CD4-positive, alpha-beta T cell (primary cell): ENCODE results near the gene ARHGEF5. TPM values are rescaled to one million over a fixed set of nuclear protein-coding genes. Genes with fewer than 3 reads are reported as not detected.

Source experiments
- ATAC-seq: fragments of 200-7000 bp; cut with Tn5 transposase; one replicate; pipeline ENCODE4 v1.10.0; 2022; ENCODE audit warnings: mild to moderate bottlenecking; ENCODE audit not compliant: poor library complexity
- CTCF ChIA-PET: fragments of 350-600 bp; sonication (Branson Sonifier 250); formaldehyde crosslinking; loops from one replicate; lab custom pipeline; 2021; ENCODE audit warnings: antibody characterized with exemption, inconsistent platforms; lab: Charles Lee
- POLR2A ChIA-PET: fragments of 350-600 bp; sonication (Branson Sonifier 250); formaldehyde crosslinking; loops from one replicate; lab custom pipeline; 2021; ENCODE audit warnings: antibody characterized with exemption, inconsistent platforms; lab: Charles Lee
- DNase-seq, 14 experiments: peaks; one replicate each; pipeline ENCODE4 v3.0.0-alpha.2; 2013 to 2020; ENCODE audit warnings: mixed read lengths in 2 of 14
- H3K27ac ChIP-seq, 2 donors: one replicate each; pipeline versions ENCODE4 v1.5.1 to v1.7.0; 2013; ENCODE audit warnings: low read length in 2 of 2, low read depth in 1 of 2, mild to moderate bottlenecking in 1 of 2
- H3K27me3 ChIP-seq, 2 experiments: 1 replicate in 1 of 2; 2 replicates in 1 of 2; pipeline versions ENCODE4 v1.6.1 to v1.7.0; 2013; ENCODE audit warnings: low read length in 2 of 2, control low read depth in 1 of 2, mild to moderate bottlenecking in 1 of 2, moderate library complexity in 1 of 2; ENCODE audit not compliant: insufficient read depth in 2 of 2, control insufficient read depth in 1 of 2
- H3K36me3 ChIP-seq: one replicate; pipeline ENCODE4 v1.6.1; 2013; ENCODE audit warnings: low read length, control low read depth; ENCODE audit not compliant: insufficient read depth
- H3K4me1 ChIP-seq: one replicate; pipeline ENCODE4 v1.6.1; 2013; ENCODE audit warnings: low read length, control low read depth; ENCODE audit not compliant: insufficient read depth
- H3K4me3 ChIP-seq: one replicate; pipeline ENCODE4 v1.5.1; 2013; ENCODE audit warnings: mild to moderate bottlenecking, low read length, moderate library complexity
- H3K9me3 ChIP-seq, 2 experiments: 1 replicate in 1 of 2; 2 replicates in 1 of 2; pipeline versions ENCODE4 v1.6.1 to v1.7.0; 2013; ENCODE audit warnings: low read length in 2 of 2, mild to moderate bottlenecking in 2 of 2, control low read depth in 1 of 2, moderate library complexity in 1 of 2; ENCODE audit not compliant: control insufficient read depth in 1 of 2, insufficient read depth in 1 of 2
- H3K27ac Mint-ChIP-seq: one replicate; pipeline ENCODE4 v1.8.0; 2020; ENCODE audit warnings: mixed read lengths
- H3K27me3 Mint-ChIP-seq: one replicate; pipeline ENCODE4 v1.8.0; 2021; ENCODE audit warnings: mixed read lengths
- H3K36me3 Mint-ChIP-seq: one replicate; pipeline ENCODE4 v1.8.0; 2021; ENCODE audit warnings: low read depth, mixed read lengths
- H3K4me1 Mint-ChIP-seq: one replicate; pipeline ENCODE4 v1.8.0; 2021; ENCODE audit warnings: low read depth, mixed read lengths
- H3K4me3 Mint-ChIP-seq: one replicate; pipeline ENCODE4 v1.8.0; 2020; ENCODE audit warnings: mild to moderate bottlenecking, mixed read lengths
- H3K9me3 Mint-ChIP-seq: one replicate; pipeline ENCODE4 v1.8.0; 2020; ENCODE audit warnings: mixed read lengths
- intact Hi-C, 2 experiments: fragments of 100-400 bp; cut with DNase I in 1 of 2; cut with micrococcal nuclease in 1 of 2; formaldehyde crosslinking; loops; one replicate each; pipeline versions ENCODE4 v1.15.1 to v1.9.0; 2023 to 2025; cut with DNase I, micrococcal nuclease
- total RNA-seq, 174 experiments: library from RNA in 2 of 174; stranded (reverse) in 2 of 174; gene quantifications; one replicate each; pipeline ENCODE4 v1.2.3 and lab custom pipeline; 2021 to 2026
- TF ChIP-seq, protein P1 (sequence below): fragments of 200-600 bp; IDR thresholded peaks from one replicate; pipeline ENCODE4 v1.8.0; 2022; ENCODE audit warnings: antibody characterized with exemption, mild to moderate bottlenecking

The ARHGEF5 gene
- total RNA-seq, 2 experiments from 2014 or later: 7.9 to 9.0 TPM

DNA sequence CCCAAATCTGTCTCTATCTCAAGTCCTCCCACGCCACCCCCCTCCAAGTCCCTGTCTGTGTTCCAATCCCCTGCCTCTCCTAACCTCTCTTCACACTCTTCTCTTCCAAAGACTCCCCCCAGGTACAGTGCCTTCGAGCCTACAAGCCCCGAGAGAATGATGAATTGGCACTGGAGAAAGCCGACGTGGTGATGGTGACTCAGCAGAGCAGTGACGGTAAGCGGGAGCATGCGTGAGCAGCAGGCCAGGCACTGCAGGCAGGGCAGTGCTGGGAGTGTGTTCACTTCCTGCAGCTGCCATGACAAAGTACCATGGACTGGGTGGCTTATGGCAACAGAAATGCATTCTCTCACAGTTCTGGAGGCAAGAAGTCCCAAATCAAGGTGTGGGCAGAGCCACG, 23.4 kb downstream of the ARHGEF5 start:
- TF ChIP-seq, protein P1, sequence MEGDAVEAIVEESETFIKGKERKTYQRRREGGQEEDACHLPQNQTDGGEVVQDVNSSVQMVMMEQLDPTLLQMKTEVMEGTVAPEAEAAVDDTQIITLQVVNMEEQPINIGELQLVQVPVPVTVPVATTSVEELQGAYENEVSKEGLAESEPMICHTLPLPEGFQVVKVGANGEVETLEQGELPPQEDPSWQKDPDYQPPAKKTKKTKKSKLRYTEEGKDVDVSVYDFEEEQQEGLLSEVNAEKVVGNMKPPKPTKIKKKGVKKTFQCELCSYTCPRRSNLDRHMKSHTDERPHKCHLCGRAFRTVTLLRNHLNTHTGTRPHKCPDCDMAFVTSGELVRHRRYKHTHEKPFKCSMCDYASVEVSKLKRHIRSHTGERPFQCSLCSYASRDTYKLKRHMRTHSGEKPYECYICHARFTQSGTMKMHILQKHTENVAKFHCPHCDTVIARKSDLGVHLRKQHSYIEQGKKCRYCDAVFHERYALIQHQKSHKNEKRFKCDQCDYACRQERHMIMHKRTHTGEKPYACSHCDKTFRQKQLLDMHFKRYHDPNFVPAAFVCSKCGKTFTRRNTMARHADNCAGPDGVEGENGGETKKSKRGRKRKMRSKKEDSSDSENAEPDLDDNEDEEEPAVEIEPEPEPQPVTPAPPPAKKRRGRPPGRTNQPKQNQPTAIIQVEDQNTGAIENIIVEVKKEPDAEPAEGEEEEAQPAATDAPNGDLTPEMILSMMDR: no peak
- ATAC-seq (no peak), DNase-seq (no peak)
- Histone ChIP-seq H3K36me3 (peaks cover 15% of the 10 kb centered on the region), H3K9me3 (peaks cover 0 to 4% of the 10 kb centered on the region in 2 experiments), H3K4me3 (no peak overlapping the region), H3K27ac (no peak overlapping the region), H3K4me1 (no peaks in the 10 kb centered on the region), H3K27me3 (no peaks in the 10 kb centered on the region)
- Mint-ChIP-seq H3K4me1 (no peaks in the 10 kb centered on the region), H3K36me3 (peaks cover 25% of the 10 kb centered on the region), H3K4me3 (no peak overlapping the region), H3K27me3 (no peaks in the 10 kb centered on the region), H3K9me3 (no peaks in the 10 kb centered on the region), H3K27ac (no peak overlapping the region)
- CTCF ChIA-PET: no interaction called here
- POLR2A ChIA-PET: no interaction called here
- intact Hi-C loops: no loop called here

DNA sequence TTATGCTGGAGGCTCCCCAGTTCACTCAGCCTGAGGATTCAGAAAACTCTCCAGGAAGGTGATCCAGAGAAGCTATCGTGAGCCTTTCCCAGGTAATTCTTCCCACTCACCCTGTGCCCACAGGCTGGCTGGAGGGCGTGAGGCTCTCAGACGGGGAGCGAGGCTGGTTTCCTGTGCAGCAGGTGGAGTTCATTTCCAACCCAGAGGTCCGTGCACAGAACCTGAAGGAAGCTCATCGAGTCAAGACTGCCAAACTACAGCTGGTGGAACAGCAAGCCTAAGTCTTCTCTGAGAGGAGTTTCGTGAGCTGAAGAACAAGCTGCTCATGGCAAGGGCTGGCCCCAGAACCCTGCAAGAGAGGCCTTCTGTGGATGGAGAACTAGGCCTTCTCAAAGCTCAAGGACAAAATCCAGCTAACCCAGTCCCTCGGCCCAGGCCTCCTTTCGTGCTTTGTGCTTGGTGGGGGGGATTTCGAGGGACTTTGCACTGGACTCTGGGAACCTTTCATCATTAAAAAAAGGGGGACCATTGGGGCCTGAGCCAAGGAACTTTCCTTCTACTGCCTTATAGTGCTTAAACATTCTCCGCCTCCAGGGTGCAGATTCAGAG, 24.7 kb downstream of the ARHGEF5 start:
- Mint-ChIP-seq H3K27ac (no peak overlapping the region), H3K9me3 (no peaks in the 10 kb centered on the region), H3K4me1 (no peaks in the 10 kb centered on the region), H3K36me3 (peaks cover 25% of the 10 kb centered on the region), H3K27me3 (no peaks in the 10 kb centered on the region), H3K4me3 (no peak overlapping the region)
- CTCF ChIA-PET: no interaction called here
- DNase-seq (no peak), ATAC-seq (no peak)
- POLR2A ChIA-PET: no interaction called here
- TF ChIP-seq, protein P1: no peak
- Histone ChIP-seq H3K36me3 (peaks cover 15% of the 10 kb centered on the region), H3K27ac (no peak overlapping the region), H3K9me3 (peaks cover 0 to 4% of the 10 kb centered on the region in 2 experiments), H3K4me1 (no peaks in the 10 kb centered on the region), H3K4me3 (no peak overlapping the region), H3K27me3 (no peaks in the 10 kb centered on the region)
- intact Hi-C loops: no loop called here

DNA sequence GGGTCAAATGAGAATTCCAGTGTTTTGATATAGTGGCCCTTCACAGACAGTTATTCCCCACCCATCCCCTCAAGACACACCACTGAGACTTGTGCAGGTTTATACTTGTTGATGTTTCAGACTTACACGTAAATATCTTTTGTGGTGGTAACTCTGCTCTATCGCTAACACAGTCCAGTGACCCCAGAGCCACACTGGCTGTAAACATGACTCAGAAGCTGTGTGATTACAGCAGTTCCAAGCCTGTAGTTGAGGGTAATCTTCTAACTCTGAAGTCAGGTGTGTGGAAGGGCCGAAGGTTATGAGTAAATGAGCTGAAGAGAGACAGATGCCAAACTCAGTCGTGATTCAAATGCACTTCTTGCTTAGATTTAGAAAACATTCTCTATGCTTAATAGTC, 28.9 kb downstream of the ARHGEF5 start:
- ChIA-PET POLR2A (no interaction called here), CTCF (no interaction called here)
- ATAC-seq (no peak), DNase-seq (no peak)
- intact Hi-C loops: no loop called here
- peaks cover 6% of the 10 kb centered on the region for H3K36me3 ChIP-seq
- no peaks in the 10 kb centered on the region for H3K9me3 ChIP-seq
- Mint-ChIP-seq H3K36me3 (peaks cover 6% of the 10 kb centered on the region), H3K27ac (no peak overlapping the region), H3K4me1 (no peaks in the 10 kb centered on the region), H3K9me3 (no peaks in the 10 kb centered on the region), H3K27me3 (no peaks in the 10 kb centered on the region), H3K4me3 (no peak overlapping the region)
- TF ChIP-seq, protein P1: no peak
- H3K27me3 ChIP-seq: no peaks in the 10 kb centered on the region
- H3K27ac ChIP-seq: no peak overlapping the region
- H3K4me3 ChIP-seq: no peak overlapping the region
- H3K4me1 ChIP-seq: no peaks in the 10 kb centered on the region
